Measurements from ENCODE around the gene UGT1A1.

The UGT1A1 gene

GRCh38 chr2:233778030-233778429, 18.0 kb downstream of the UGT1A1 start, which contains the start of gene MROH2A:
MROH2A (plus strand) TSS chr2:233778330; CDS start chr2:233779359, 1,029 bp downstream.
- Histone ChIP-seq H4K20me1 (ENCODE audit: insufficient read depth) (no peaks in the 10 kb centered on the region), H3K4me2 (no peak within 1 kb of the TSS), H3K27ac (no peak within 1 kb of the TSS), H2AFZ (ENCODE audit: low read depth) (no peak within 1 kb of the TSS), H3K4me1 (ENCODE audit: low read depth, poor library complexity, severe bottlenecking) (no peaks in the 10 kb centered on the region), H3K27me3 (ENCODE audit: insufficient read depth, low read depth) (no peaks in the 10 kb centered on the region), H3K4me3 (IDR thresholded peaks at IDR 0.05; ENCODE audit: insufficient read depth, low read depth, low read length) (no peak within 1 kb of the TSS), H3K79me2 (ENCODE audit: insufficient read depth, low read depth) (no peaks in the 10 kb centered on the region), H3K36me3 (ENCODE audit: insufficient read depth) (no peaks in the 10 kb centered on the region), H3K9ac (no peak within 1 kb of the TSS)
- no peak for TF ChIP-seq CTCF (conservative IDR thresholded peaks at IDR 0.05; ENCODE audit: low read depth, low read length)

- Histone ChIP-seq H3K4me3 (IDR thresholded peaks at IDR 0.05; ENCODE audit: insufficient read depth, low read depth, low read length) (no peak overlapping the region), H3K36me3 (ENCODE audit: insufficient read depth) (no peaks in the 10 kb centered on the region), H3K4me1 (ENCODE audit: low read depth, poor library complexity, severe bottlenecking) (no peaks in the 10 kb centered on the region), H3K9ac (no peak overlapping the region), H3K79me2 (ENCODE audit: insufficient read depth, low read depth) (no peaks in the 10 kb centered on the region), H4K20me1 (ENCODE audit: insufficient read depth) (no peaks in the 10 kb centered on the region), H3K27me3 (ENCODE audit: insufficient read depth, low read depth) (no peaks in the 10 kb centered on the region), H3K27ac (no peak overlapping the region), H3K4me2 (no peak overlapping the region), H2AFZ (ENCODE audit: low read depth) (no peak overlapping the region)
- TF ChIP-seq CTCF (conservative IDR thresholded peaks at IDR 0.05; ENCODE audit: low read depth, low read length): no peak
These were observed 19.7 kb downstream of the UGT1A1 start for GRCh38 chr2:233779722-233780121.

GRCh38 chr2:233780771-233781170, 20.7 kb downstream of the UGT1A1 start:
- Histone ChIP-seq H3K9ac (no peak overlapping the region), H3K27ac (no peak overlapping the region), H3K4me1 (ENCODE audit: low read depth, poor library complexity, severe bottlenecking) (no peaks in the 10 kb centered on the region), H4K20me1 (ENCODE audit: insufficient read depth) (no peaks in the 10 kb centered on the region), H3K27me3 (ENCODE audit: insufficient read depth, low read depth) (no peaks in the 10 kb centered on the region), H3K79me2 (ENCODE audit: insufficient read depth, low read depth) (no peaks in the 10 kb centered on the region), H3K4me2 (no peak overlapping the region), H3K36me3 (ENCODE audit: insufficient read depth) (no peaks in the 10 kb centered on the region), H3K4me3 (IDR thresholded peaks at IDR 0.05; ENCODE audit: insufficient read depth, low read depth, low read length) (no peak overlapping the region), H2AFZ (ENCODE audit: low read depth) (no peak overlapping the region)
- TF ChIP-seq CTCF (conservative IDR thresholded peaks at IDR 0.05; ENCODE audit: low read depth, low read length): no peak

- H3K79me2 ChIP-seq (ENCODE audit: insufficient read depth, low read depth): no peaks in the 10 kb centered on the region
These were observed 29.5 kb downstream of the UGT1A1 start for GRCh38 chr2:233789554-233789953.

More at GRCh38 chr2:233789554-233789953, 29.5 kb downstream of the UGT1A1 start:
- Histone ChIP-seq H3K36me3 (ENCODE audit: insufficient read depth) (no peaks in the 10 kb centered on the region), H3K9ac (no peak overlapping the region), H4K20me1 (ENCODE audit: insufficient read depth) (no peaks in the 10 kb centered on the region), H3K4me3 (IDR thresholded peaks at IDR 0.05; ENCODE audit: insufficient read depth, low read depth, low read length) (no peak overlapping the region), H2AFZ (ENCODE audit: low read depth) (no peak overlapping the region), H3K27ac (no peak overlapping the region), H3K4me2 (no peak overlapping the region), H3K4me1 (ENCODE audit: low read depth, poor library complexity, severe bottlenecking) (no peaks in the 10 kb centered on the region), H3K27me3 (ENCODE audit: insufficient read depth, low read depth) (no peaks in the 10 kb centered on the region)
- no peak for TF ChIP-seq CTCF (conservative IDR thresholded peaks at IDR 0.05; ENCODE audit: low read depth, low read length)
